H9 (cell line): Measurements from ENCODE around the gene VOPP1. TPM values are rescaled to one million over a fixed set of nuclear protein-coding genes. Genes with fewer than 3 reads are reported as not detected.

Experiments used
- DNase-seq: peaks from one replicate; pipeline ENCODE4 v3.0.0-alpha.2; 2017
- H2AFZ ChIP-seq: one replicate; pipeline ENCODE4 v1.6.1; 2013; ENCODE audit warnings: mild to moderate bottlenecking, low read length, control low read depth, moderate library complexity
- H2AK5ac ChIP-seq: 2 replicates; pipeline ENCODE4 v1.6.1; 2013; ENCODE audit warnings: low read length, control low read depth, mixed read lengths; ENCODE audit not compliant: insufficient read length
- H2BK120ac ChIP-seq: one replicate; pipeline ENCODE4 v1.6.1; 2013; ENCODE audit warnings: low read depth, mild to moderate bottlenecking, low read length, control low read depth, inconsistent platforms; ENCODE audit not compliant: poor library complexity, severe bottlenecking
- H2BK12ac ChIP-seq: 2 replicates; pipeline ENCODE4 v1.6.1; 2013; ENCODE audit warnings: low read length, control low read depth, mixed read lengths, low read depth; ENCODE audit not compliant: insufficient read length
- H2BK15ac ChIP-seq: 2 replicates; pipeline ENCODE4 v1.6.1; 2013; ENCODE audit warnings: low read depth, low read length, control low read depth
- H2BK20ac ChIP-seq: one replicate; pipeline ENCODE4 v1.6.1; 2013; ENCODE audit warnings: low read depth, mild to moderate bottlenecking, low read length, control low read depth, inconsistent platforms; ENCODE audit not compliant: poor library complexity, severe bottlenecking
- H2BK5ac ChIP-seq: 2 replicates; pipeline ENCODE4 v1.6.1; 2013; ENCODE audit warnings: low read length, control low read depth, mixed read lengths; ENCODE audit not compliant: insufficient read length
- H3K14ac ChIP-seq: 2 replicates; pipeline ENCODE4 v1.6.1; 2013; ENCODE audit warnings: low read length, control low read depth; ENCODE audit not compliant: insufficient read depth
- H3K18ac ChIP-seq: 2 replicates; pipeline ENCODE4 v1.6.1; 2013; ENCODE audit warnings: low read depth, mild to moderate bottlenecking, mixed read lengths, low read length, control low read depth; ENCODE audit not compliant: insufficient read length
- H3K23ac ChIP-seq: 2 replicates; pipeline ENCODE4 v1.6.1; 2013; ENCODE audit warnings: low read length, control low read depth, mixed read lengths, low read depth; ENCODE audit not compliant: insufficient read length
- H3K23me2 ChIP-seq: 2 replicates; pipeline ENCODE4 v1.6.1; 2013; ENCODE audit warnings: low read depth, mild to moderate bottlenecking, mixed read lengths, low read length, control low read depth; ENCODE audit not compliant: insufficient read length, poor library complexity, severe bottlenecking
- H3K27ac ChIP-seq: 2 replicates; pipeline ENCODE4 v1.5.1; 2013; ENCODE audit warnings: low read length, control low read depth, mixed read lengths, low read depth; ENCODE audit not compliant: insufficient read length
- H3K27me3 ChIP-seq: 2 replicates; pipeline ENCODE4 v1.6.1; 2013; ENCODE audit warnings: low read length, control low read depth, inconsistent platforms; ENCODE audit not compliant: insufficient read depth
- H3K4ac ChIP-seq: 2 replicates; pipeline ENCODE4 v1.6.1; 2013; ENCODE audit warnings: low read depth, mild to moderate bottlenecking, control low read depth, inconsistent platforms, low read length, moderate library complexity
- H3K4me1 ChIP-seq: 2 replicates; pipeline ENCODE4 v1.6.1; 2013; ENCODE audit warnings: low read length, control low read depth, inconsistent platforms; ENCODE audit not compliant: insufficient read depth
- H3K4me2 ChIP-seq: 2 replicates; pipeline ENCODE4 v1.6.1; 2013; ENCODE audit warnings: low read length, control low read depth, mixed read lengths; ENCODE audit not compliant: insufficient read length, insufficient read depth
- H3K56ac ChIP-seq: 2 replicates; pipeline ENCODE4 v1.6.1; 2013; ENCODE audit warnings: low read depth, mild to moderate bottlenecking, mixed read lengths, low read length, control low read depth; ENCODE audit not compliant: insufficient read length
- H3K79me1 ChIP-seq: 2 replicates; pipeline ENCODE4 v1.6.1; 2013; ENCODE audit warnings: low read depth, mild to moderate bottlenecking, moderate library complexity, low read length, control low read depth, inconsistent platforms; ENCODE audit not compliant: insufficient read depth, poor library complexity, severe bottlenecking
- H3K79me2 ChIP-seq: 2 replicates; pipeline ENCODE4 v1.6.1; 2013; ENCODE audit warnings: low read length, control low read depth, inconsistent platforms; ENCODE audit not compliant: insufficient read depth
- H3K9ac ChIP-seq: 2 replicates; pipeline ENCODE4 v1.6.1; 2013; ENCODE audit warnings: low read length, control low read depth, mixed read lengths; ENCODE audit not compliant: insufficient read length; ENCODE audit errors: extremely low read depth
- H3K9me3 ChIP-seq: one replicate; pipeline ENCODE4 v1.6.1; 2013; ENCODE audit warnings: low read depth, low read length, inconsistent platforms; ENCODE audit not compliant: control insufficient read depth
- H3T11ph ChIP-seq: one replicate; pipeline ENCODE4 v1.6.1; 2013; ENCODE audit warnings: mild to moderate bottlenecking, low read length, control low read depth, inconsistent platforms
- H4K20me1 ChIP-seq: one replicate; pipeline ENCODE4 v1.6.1; 2013; ENCODE audit not compliant: control insufficient read depth, insufficient read length, insufficient read depth
- H4K5ac ChIP-seq: 2 replicates; pipeline ENCODE4 v1.6.1; 2013; ENCODE audit warnings: low read depth, mild to moderate bottlenecking, mixed read lengths, low read length, control low read depth; ENCODE audit not compliant: insufficient read length
- H4K8ac ChIP-seq: replicated peaks from 2 replicates; pipeline ENCODE4 v1.6.1; 2013; ENCODE audit warnings: low read length, control low read depth, mixed read lengths, low read depth; ENCODE audit not compliant: insufficient read length
- H4K91ac ChIP-seq: 2 replicates; pipeline ENCODE4 v1.6.1; 2013; ENCODE audit warnings: low read depth, mild to moderate bottlenecking, moderate library complexity, mixed read lengths, low read length, control low read depth; ENCODE audit not compliant: insufficient read length
- H3K27ac Mint-ChIP-seq, 3 experiments: 2 replicates in 2 of 3; 3 replicates in 1 of 3; pipeline ENCODE4 v1.8.0; 2020 to 2021; ENCODE audit warnings: mixed read lengths in 3 of 3, mild to moderate bottlenecking in 1 of 3, moderate library complexity in 1 of 3
- H3K27me3 Mint-ChIP-seq: 2 replicates; pipeline ENCODE4 v1.8.0; 2021; ENCODE audit warnings: low read depth, mild to moderate bottlenecking, moderate library complexity, mixed read lengths
- H3K36me3 Mint-ChIP-seq, 3 experiments: 2 replicates in 2 of 3; 3 replicates in 1 of 3; pipeline ENCODE4 v1.8.0; 2020 to 2021; ENCODE audit warnings: low read depth in 3 of 3, mixed read lengths in 3 of 3; ENCODE audit not compliant: insufficient read depth in 1 of 3
- H3K4me1 Mint-ChIP-seq, 2 experiments: 2 replicates each; pipeline ENCODE4 v1.8.0; 2020; ENCODE audit warnings: mixed read lengths in 2 of 2
- H3K4me3 Mint-ChIP-seq, 2 experiments: 2 replicates in 1 of 2; 3 replicates in 1 of 2; pipeline ENCODE4 v1.8.0; 2020 to 2021; ENCODE audit warnings: mild to moderate bottlenecking in 2 of 2, mixed read lengths in 2 of 2, moderate library complexity in 1 of 2
- H3K9me3 Mint-ChIP-seq, 2 experiments: 2 replicates in 1 of 2; 3 replicates in 1 of 2; pipeline ENCODE4 v1.8.0; 2020; ENCODE audit warnings: mild to moderate bottlenecking in 2 of 2, mixed read lengths in 2 of 2, moderate library complexity in 1 of 2
- CTCF ChIP-seq: fragments of 200-600 bp; sonication (generic); conservative IDR thresholded peaks from 3 replicates; pipeline ENCODE4 v1.8.0; 2021; ENCODE audit warnings: antibody characterized with exemption, mild to moderate bottlenecking
- WGBS: extraction: QIAGEN DNeasy Blood & Tissue Kit; methylation state at CpG from one replicate; pipeline ENCODE4 v1.1.7; 2013; ENCODE audit warnings: missing lambda C conversion rate, low lambda C conversion rate, mixed read lengths; ENCODE audit not compliant: insufficient read length; ENCODE audit errors: extremely low coverage; 5-methylcytosine and 5-hydroxymethylcytosine counted together
- total RNA-seq: library from RNA; stranded (reverse); gene quantifications from 2 replicates; pipeline ENCODE4 v1.2.1, GENCODE V29; 2021

Gene VOPP1
- total RNA-seq, 1 experiment from 2014 or later: 55.7 TPM

GRCh38 chr7:55548295-55548731 is 24.0 kb downstream of the VOPP1 start:
- no peak overlapping the region; a peak in 1 of 5 replicates for H3K4me3 Mint-ChIP-seq
- no peak overlapping the region for H3K4ac ChIP-seq
- H2BK120ac ChIP-seq: no peak overlapping the region
- no peak overlapping the region for H3K23ac ChIP-seq
- no peaks in the 10 kb centered on the region for H3K27me3 ChIP-seq
- H3K23me2 ChIP-seq: no peaks in the 10 kb centered on the region
- no peak overlapping the region for H3K56ac ChIP-seq
- H3K27me3 Mint-ChIP-seq: no peaks in the 10 kb centered on the region
- H2AK5ac ChIP-seq: no peak overlapping the region
- TF ChIP-seq CTCF: no peak
- H3K79me2 ChIP-seq: peaks cover 22% of the 10 kb centered on the region; the same call in 1 of the 2 replicates
- H3T11ph ChIP-seq: no peak overlapping the region
- H3K9ac ChIP-seq: no peak overlapping the region
- H3K4me1 Mint-ChIP-seq: peaks cover 53 to 56% of the 10 kb centered on the region in 2 experiments
- H3K4me2 ChIP-seq: no peak overlapping the region
- DNase-seq: no peak
- no CpG with 5 or more reads among the region's 7 CpGs for WGBS
- no peak overlapping the region for H2BK5ac ChIP-seq
- H3K27ac Mint-ChIP-seq: no peak overlapping the region
- no peak overlapping the region for H3K18ac ChIP-seq
- no peaks in the 10 kb centered on the region for H4K20me1 ChIP-seq
- H3K36me3 Mint-ChIP-seq: peaks cover 8 to 9% (median 8%) of the 10 kb centered on the region in 3 experiments; a peak in 6 of 7 replicates
- no peak overlapping the region for H2BK12ac ChIP-seq
- H3K4me1 ChIP-seq: peaks cover 8% of the 10 kb centered on the region; the same call in 1 of the 2 replicates
- no peak overlapping the region for H3K27ac ChIP-seq
- no peaks in the 10 kb centered on the region for H3K9me3 ChIP-seq
- H4K91ac ChIP-seq: no peak overlapping the region
- H2BK15ac ChIP-seq: no peak overlapping the region
- H2BK20ac ChIP-seq: no peak overlapping the region
- no peaks in the 10 kb centered on the region for H3K9me3 Mint-ChIP-seq
- H4K8ac ChIP-seq: no peak overlapping the region
- H3K14ac ChIP-seq: no peak overlapping the region; the same call in 1 of the 2 replicates
- no peak overlapping the region for H2AFZ ChIP-seq
- no peak overlapping the region for H4K5ac ChIP-seq
- H3K79me1 ChIP-seq: peaks cover 10% of the 10 kb centered on the region
